Ishikawa (cell line): ENCODE data around the gene HEATR1.

Experiments
- CEBPB ChIP-seq: IDR thresholded peaks from 2 replicates; pipeline ENCODE4 v1.6.1; 2012
- YY1 ChIP-seq: IDR thresholded peaks from 2 replicates; pipeline ENCODE4 v1.6.1; 2012; ENCODE audit warnings: low read depth

GRCh38 chr1:236530959-236531358 is 73.4 kb downstream of the HEATR1 start:
- TF ChIP-seq CEBPB (no peak), YY1 (no peak)
